Pancreas (tissue), 10 donors: ENCODE data around the gene ERLIN1. TPM values are rescaled to one million over a fixed set of nuclear protein-coding genes. Genes with fewer than 3 reads are reported as not detected.

Source experiments
- ATAC-seq, 4 donors: fragments of 200-7000 bp; cut with Tn5 transposase; one replicate each; pipeline versions ENCODE4 v1.8.0 to v1.9.1; 2020; ENCODE audit warnings: mild to moderate bottlenecking in 4 of 4, moderate library complexity in 4 of 4
- DNase-seq, 6 donors: peaks; one replicate each; pipeline ENCODE4 v3.0.0-alpha.2; 2020
- FAIRE-seq: peaks from 2 replicates; lab custom pipeline; 2012; peaks lifted over from hg19 to GRCh38; lab: Jason Lieb, UNC
- H3K27ac ChIP-seq, 4 donors: fragments of 200-600 bp; sonication (generic); 1 replicate in 3 of 4; 2 replicates in 1 of 4; pipeline versions ENCODE4 v1.5.0 to v1.8.0; 2020
- H3K27me3 ChIP-seq, 4 donors: fragments of 200-600 bp; one replicate each; pipeline ENCODE4 v1.8.0; 2021
- H3K36me3 ChIP-seq, 3 donors: fragments of 200-600 bp; sonication (generic) in 1 of 3; one replicate each; pipeline versions ENCODE4 v1.5.0 to v1.8.0; 2020 to 2021
- H3K4me1 ChIP-seq, 3 donors: fragments of 200-600 bp; one replicate each; pipeline ENCODE4 v1.8.0; 2021
- H3K4me3 ChIP-seq, 4 donors: fragments of 200-600 bp; sonication (generic) in 2 of 4; one replicate each; pipeline versions ENCODE4 v1.5.0 to v1.8.0; 2020 to 2021
- H3K9me3 ChIP-seq, 4 donors: fragments of 200-600 bp; one replicate each; pipeline ENCODE4 v1.8.0; 2021
- CTCF ChIP-seq, 4 donors: fragments of 200-600 bp; sonication (generic) in 3 of 4; IDR thresholded peaks; one replicate each; pipeline versions ENCODE4 v1.5.0 to v1.8.0; 2021; ENCODE audit warnings: antibody characterized with exemption in 4 of 4
- WGBS, 2 donors: extraction: QIAGEN DNeasy Blood & Tissue Kit; methylation state at CpG; one replicate each; pipeline ENCODE4 v1.1.7; 2013; 5-methylcytosine and 5-hydroxymethylcytosine counted together
- intact Hi-C, 3 donors: fragments of 100-400 bp; cut with DNase I; formaldehyde crosslinking; loops; one replicate each; pipeline versions ENCODE4 v1.11.1 to v1.14.2; 2022
- polyA plus RNA-seq, 2 donors: library from polyadenylated mRNA; stranded (reverse); fragments of 200-250 nt; gene quantifications; one replicate each; pipeline ENCODE4 v1.2.3, GENCODE V29; 2013
- total RNA-seq, 6 donors: library from RNA; stranded (reverse); fragmentation: NEBNext Ultra II Directional in 4 of 6; extraction: Animal tissue kit (Norgen Biotek cat#: 25700) in 4 of 6; gene quantifications; one replicate each; pipeline versions ENCODE4 v1.2.1 to v1.2.4, GENCODE V29; 2021 to 2023
- donor health status: healthy with polysubstance abuse.
- donor health status: DM: no; HTN: no; CAD: no; lungs with moderate emphysema.
- donor health status: DM: no; HTN: no; CAD: no.
- donor health status: control.
- donor health status: control.
- donor health status: Bipolar disorder and iron deficiency.
- donor health status: DM: yes; HTN: yes; CAD: no.
- donor health status: DM: no; HTN: no; CAD: no.
- donor health status: DM: no; HTN: no; CAD: no.
- donor health status: DM: yes; HTN: yes; CAD: no.

The ERLIN1 gene
- total and polyA plus RNA-seq, 8 donors, result 2.9 to 13.2 (median 10.0) TPM

DNA sequence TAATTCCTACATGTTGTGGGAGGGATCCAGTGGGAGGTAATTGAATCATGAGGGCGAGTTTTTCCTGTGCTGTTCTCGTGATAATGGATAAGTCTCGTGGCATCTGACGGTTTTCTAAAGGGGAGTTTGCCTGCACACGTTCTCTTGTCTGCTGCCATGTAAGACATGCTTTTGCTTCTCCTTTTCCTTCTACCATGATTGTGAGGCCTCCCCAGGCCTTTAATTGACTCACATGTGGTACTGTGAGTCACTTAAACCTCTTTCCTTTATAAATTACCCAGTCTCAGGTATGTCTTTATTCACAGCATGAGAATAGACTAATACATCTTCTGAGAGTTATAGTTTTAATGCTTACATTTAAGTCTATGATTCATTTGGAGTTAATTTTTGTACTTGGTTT, 81.5 kb downstream of the ERLIN1 start:
- intact Hi-C loops, result no loop called here
- ATAC-seq (no peak), DNase-seq (no peak), FAIRE-seq (no peak)
- no peaks in the 10 kb centered on the region for H3K4me1 ChIP-seq
- H3K27me3 ChIP-seq, result no peaks in the 10 kb centered on the region
- WGBS, 2 donors, result 81 to 88% methylated on average over 5 of the region's 5 CpGs
- no peaks in the 10 kb centered on the region for H3K9me3 ChIP-seq
- no peak overlapping the region for H3K4me3 ChIP-seq
- H3K27ac ChIP-seq, result no peak overlapping the region
- no peaks in the 10 kb centered on the region for H3K36me3 ChIP-seq
- TF ChIP-seq CTCF (IDR thresholded peaks at IDR 0.05), result no peak

DNA sequence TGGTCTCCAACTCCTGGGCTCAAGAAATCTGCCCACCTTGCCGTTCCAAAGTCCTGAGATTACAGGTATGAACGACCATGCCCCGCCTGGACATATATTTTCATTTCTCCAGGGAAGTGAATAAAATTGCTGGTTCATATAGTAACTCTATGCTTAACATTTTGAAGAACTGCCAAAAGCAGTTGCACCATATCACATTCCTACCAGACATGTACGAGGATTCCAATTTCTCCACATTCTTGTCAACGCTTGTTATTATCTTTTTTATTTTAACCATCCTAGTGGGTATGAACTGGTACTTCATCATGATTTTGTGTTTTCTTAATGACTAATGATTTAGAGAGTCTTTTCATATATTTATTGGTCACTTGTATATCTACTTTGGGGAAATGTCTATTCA, 82.2 kb downstream of the ERLIN1 start:
- Histone ChIP-seq H3K4me1 (no peaks in the 10 kb centered on the region), H3K4me3 (no peak overlapping the region), H3K9me3 (no peaks in the 10 kb centered on the region), H3K27me3 (no peaks in the 10 kb centered on the region), H3K27ac (no peak overlapping the region), H3K36me3 (no peaks in the 10 kb centered on the region)
- FAIRE-seq, result no peak
- intact Hi-C loops, result no loop called here
- DNase-seq, result no peak
- ATAC-seq, result no peak
- no peak for TF ChIP-seq CTCF (IDR thresholded peaks at IDR 0.05)
- 62 to 71% methylated on average over 5 of the region's 5 CpGs for WGBS, 2 donors

DNA sequence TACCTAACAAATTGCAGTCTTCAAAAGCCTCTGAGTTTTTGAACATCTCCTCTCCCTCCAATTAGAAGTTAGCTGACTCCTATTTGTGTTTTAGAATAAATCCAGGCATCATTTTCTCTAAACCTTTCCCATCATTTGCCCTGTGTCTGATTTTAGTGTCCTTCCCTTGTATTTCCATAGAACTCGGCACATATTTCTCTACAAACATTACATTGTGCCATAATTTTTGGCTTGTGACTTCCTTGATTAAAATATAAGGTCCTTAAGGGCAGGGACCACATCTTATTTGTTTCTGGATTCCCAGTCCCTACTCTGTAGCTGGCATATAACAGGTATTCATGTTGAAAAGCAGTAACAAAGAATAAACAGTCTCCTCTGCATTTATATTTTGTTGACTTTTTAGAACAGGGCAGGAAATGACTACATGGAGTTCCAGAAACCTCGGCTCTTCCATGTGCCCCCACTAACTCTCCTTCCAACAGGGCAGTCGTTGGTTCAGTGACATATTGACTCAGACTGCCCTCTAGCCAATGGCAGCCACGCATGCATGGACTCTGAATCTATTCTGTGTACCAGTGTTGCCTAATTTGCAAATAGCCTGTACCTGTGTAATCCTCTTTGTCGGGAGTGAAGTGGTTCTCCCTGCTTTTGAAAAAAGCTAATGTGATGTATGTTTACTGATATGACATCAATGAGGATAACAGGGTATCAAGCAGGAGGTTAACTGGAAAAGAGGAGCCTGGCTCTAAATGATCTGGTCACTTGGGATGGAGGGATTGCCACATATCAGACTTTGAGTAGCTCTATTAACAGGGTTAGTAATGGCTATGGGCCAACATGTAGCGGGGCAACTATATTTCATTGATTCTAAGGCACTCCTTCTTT, 84.4 kb downstream of the ERLIN1 start:
- H3K36me3 ChIP-seq, result no peaks in the 10 kb centered on the region
- 26 to 33% methylated on average over 6 of the region's 6 CpGs for WGBS, 2 donors
- TF ChIP-seq CTCF (IDR thresholded peaks at IDR 0.05), result no peak
- no peak overlapping the region for H3K4me3 ChIP-seq
- H3K9me3 ChIP-seq, result no peaks in the 10 kb centered on the region
- no peak overlapping the region for H3K27ac ChIP-seq
- no peaks in the 10 kb centered on the region for H3K27me3 ChIP-seq
- intact Hi-C loops, result no loop called here
- FAIRE-seq (no peak), ATAC-seq (peak in 1 of 4 donors; percentile 52), DNase-seq (no peak)
- H3K4me1 ChIP-seq, result no peaks in the 10 kb centered on the region

DNA sequence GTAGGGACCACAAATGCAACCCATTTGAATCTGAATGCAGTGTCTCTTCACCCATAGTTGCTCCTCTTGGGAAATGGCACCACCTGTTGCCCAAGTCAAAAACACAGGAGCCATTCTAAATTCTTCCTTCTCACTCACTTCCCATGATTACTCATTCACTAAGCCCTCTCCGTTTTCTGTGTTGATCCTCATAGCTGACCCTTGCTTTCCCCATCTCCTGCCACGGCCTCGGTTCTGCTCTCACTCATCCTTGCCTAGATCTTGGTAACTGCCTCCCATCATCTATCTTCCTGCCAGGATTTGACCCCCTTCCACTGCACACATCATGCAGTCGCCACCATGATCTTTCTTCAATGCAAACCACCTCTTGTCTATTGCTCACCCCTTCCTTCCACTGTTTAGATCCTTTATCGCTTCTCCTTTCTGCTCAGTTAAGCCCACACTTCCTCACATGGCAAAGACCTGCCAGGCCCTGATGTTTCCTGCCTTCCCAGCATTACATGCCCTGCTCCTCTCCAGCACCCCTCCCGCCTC, 85.1 kb downstream of the ERLIN1 start:
- Histone ChIP-seq H3K4me3 (no peak overlapping the region), H3K4me1 (no peaks in the 10 kb centered on the region), H3K27ac (no peak overlapping the region), H3K36me3 (no peaks in the 10 kb centered on the region), H3K9me3 (no peaks in the 10 kb centered on the region), H3K27me3 (no peaks in the 10 kb centered on the region)
- FAIRE-seq, result no peak
- DNase-seq, result no peak
- no peak for TF ChIP-seq CTCF (IDR thresholded peaks at IDR 0.05)
- intact Hi-C loops, result no loop called here
- WGBS, 2 donors, result 43 to 46% methylated on average over 6 of the region's 6 CpGs
- ATAC-seq, result no peak

Other genes with a start within 250 kb of the ERLIN1 start
- 10 to 100 TPM in 5 of 6 donors, 1 to 10 TPM in 1; 9.1 to 17.9 (median 12.5) TPM for gene DNMBP, start 176.1 kb downstream of the ERLIN1 start, total RNA-seq
- gene DNMBP, start 176.1 kb downstream of the ERLIN1 start, polyA plus RNA-seq, result 1 to 10 TPM; 8.9 to 10.0 TPM
- gene CPN1, start 104.2 kb downstream of the ERLIN1 start, total RNA-seq, result under 1 TPM in 1 of 6 donors, not detected in 5; 0.17 TPM
- gene CPN1, start 104.2 kb downstream of the ERLIN1 start, polyA plus RNA-seq, result not detected
- gene CHUK, start 43.6 kb upstream of the ERLIN1 start, total RNA-seq, result 1 to 10 TPM; 4.8 to 9.2 (median 6.1) TPM
- gene CHUK, start 43.6 kb upstream of the ERLIN1 start, polyA plus RNA-seq, result 1 to 10 TPM; 3.7 to 8.7 TPM
- gene CWF19L1, start 81.6 kb upstream of the ERLIN1 start, total RNA-seq, result 10 to 100 TPM in 3 of 6 donors, 1 to 10 TPM in 3; 8.0 to 11.9 (median 9.9) TPM
- gene CWF19L1, start 81.6 kb upstream of the ERLIN1 start, polyA plus RNA-seq, result 10 to 100 TPM; 12.0 to 12.8 TPM
- 10 to 100 TPM; 11.7 to 18.6 (median 13.4) TPM for gene BLOC1S2, start 100.7 kb upstream of the ERLIN1 start, total RNA-seq
- gene BLOC1S2, start 100.7 kb upstream of the ERLIN1 start, polyA plus RNA-seq, result 10 to 100 TPM; 14.0 to 30.4 TPM
- gene PKD2L1, start 144.2 kb upstream of the ERLIN1 start, total RNA-seq, result not detected
- gene PKD2L1, start 144.2 kb upstream of the ERLIN1 start, polyA plus RNA-seq, result under 1 TPM; 0.11 to 0.54 TPM
- gene SCD, start 161.2 kb upstream of the ERLIN1 start, total RNA-seq, result 10 to 100 TPM in 3 of 6 donors, 1 to 10 TPM in 3; 1.9 to 87.6 (median 9.7) TPM
- gene SCD, start 161.2 kb upstream of the ERLIN1 start, polyA plus RNA-seq, result 10 to 100 TPM; 10.9 to 30.1 TPM